Mesodermal cell (in vitro differentiated cells): ENCODE data around the gene SH3GLB2.

Experiments used
- H3K27ac ChIP-seq: 2 replicates; pipeline ENCODE4 v1.7.0; 2013; ENCODE audit warnings: mild to moderate bottlenecking, low read depth, low read length, moderate library complexity; ENCODE audit not compliant: severe bottlenecking
- H3K36me3 ChIP-seq: 2 replicates; pipeline ENCODE4 v1.7.1; 2013; ENCODE audit warnings: mild to moderate bottlenecking, low read length, moderate library complexity; ENCODE audit not compliant: control insufficient read depth, insufficient read depth
- H3K4me1 ChIP-seq: one replicate; pipeline ENCODE4 v1.7.1; 2013; ENCODE audit warnings: mild to moderate bottlenecking, low read length; ENCODE audit not compliant: insufficient read depth, control insufficient read depth, poor library complexity, severe bottlenecking
- H3K4me3 ChIP-seq: 2 replicates; pipeline ENCODE4 v1.7.0; 2013; ENCODE audit warnings: low read length, control low read depth, mild to moderate bottlenecking; ENCODE audit not compliant: insufficient read depth, poor library complexity, severe bottlenecking; ENCODE audit errors: extremely low read depth
- H3K9me3 ChIP-seq: 2 replicates; pipeline ENCODE4 v1.7.1; 2013; ENCODE audit warnings: mild to moderate bottlenecking, low read length, moderate library complexity; ENCODE audit not compliant: control insufficient read depth
- WGBS, 2 experiments: methylation state at CpG; one replicate each; pipeline ENCODE4 v1.1.5; 2013; ENCODE audit warnings: missing lambda C conversion rate in 2 of 2; ENCODE audit not compliant: insufficient coverage in 2 of 2; 5-methylcytosine and 5-hydroxymethylcytosine counted together

Gene SH3GLB2

GRCh38 chr9:129068990-129069861 is 41.1 kb upstream of the SH3GLB2 start:
- Histone ChIP-seq H3K4me3 (no peak overlapping the region), H3K27ac (peak overlapping the region; percentile 10), H3K9me3 (no peaks in the 10 kb centered on the region), H3K36me3 (peaks cover 46% of the 10 kb centered on the region), H3K4me1 (peaks cover 5% of the 10 kb centered on the region)
- WGBS, 2 experiments: 92 to 93% methylated on average over 25 to 26 of the region's 31 CpGs

- WGBS, 2 experiments: 93 to 95% methylated on average over 16 to 18 of the region's 19 CpGs
- peaks cover 55% of the 10 kb centered on the region for H3K36me3 ChIP-seq
- H3K9me3 ChIP-seq: no peaks in the 10 kb centered on the region
- H3K4me1 ChIP-seq: peaks cover 5% of the 10 kb centered on the region
- H3K27ac ChIP-seq: no peak overlapping the region
- H3K4me3 ChIP-seq: no peak overlapping the region
Observed at GRCh38 chr9:129068110-129068509, 40.0 kb upstream of the SH3GLB2 start.

- H3K9me3 ChIP-seq: no peaks in the 10 kb centered on the region
- no peak overlapping the region for H3K27ac ChIP-seq
- H3K4me3 ChIP-seq: no peak overlapping the region
- 82 to 89% methylated on average over 4 to 6 of the region's 8 CpGs for WGBS, 2 experiments
- peaks cover 60% of the 10 kb centered on the region for H3K36me3 ChIP-seq
- no peaks in the 10 kb centered on the region for H3K4me1 ChIP-seq
Observed at GRCh38 chr9:129064499-129064908, 36.4 kb upstream of the SH3GLB2 start.

- no peak overlapping the region for H3K4me3 ChIP-seq
- H3K27ac ChIP-seq: no peak overlapping the region
- no peaks in the 10 kb centered on the region for H3K4me1 ChIP-seq
- H3K36me3 ChIP-seq: peaks cover 60% of the 10 kb centered on the region
- WGBS, 2 experiments: 76 to 94% methylated on average over 4 to 9 of the region's 9 CpGs
- H3K9me3 ChIP-seq: no peaks in the 10 kb centered on the region
Observed at GRCh38 chr9:129063061-129063460, 34.9 kb upstream of the SH3GLB2 start.

- Histone ChIP-seq H3K9me3 (no peaks in the 10 kb centered on the region), H3K4me3 (no peak overlapping the region), H3K27ac (no peak overlapping the region), H3K36me3 (peaks cover 68% of the 10 kb centered on the region), H3K4me1 (no peaks in the 10 kb centered on the region)
- WGBS, 2 experiments: 93 to 100% methylated on average over 4 to 9 of the region's 12 CpGs
Observed at GRCh38 chr9:129060991-129061390, 32.9 kb upstream of the SH3GLB2 start.

- Histone ChIP-seq H3K4me1 (no peaks in the 10 kb centered on the region), H3K36me3 (peaks cover 63% of the 10 kb centered on the region), H3K27ac (no peak overlapping the region), H3K9me3 (no peaks in the 10 kb centered on the region), H3K4me3 (no peak overlapping the region)
- 95 to 98% methylated on average over 25 to 27 of the region's 37 CpGs for WGBS, 2 experiments
Observed at GRCh38 chr9:129059796-129060785, 32.0 kb upstream of the SH3GLB2 start.

GRCh38 chr9:129058965-129059795 is 31.0 kb upstream of the SH3GLB2 start:
- no peaks in the 10 kb centered on the region for H3K9me3 ChIP-seq
- H3K27ac ChIP-seq: no peak overlapping the region
- 93 to 96% methylated on average over 18 to 20 of the region's 21 CpGs for WGBS, 2 experiments
- peaks cover 63% of the 10 kb centered on the region for H3K36me3 ChIP-seq
- no peak overlapping the region for H3K4me3 ChIP-seq
- no peaks in the 10 kb centered on the region for H3K4me1 ChIP-seq

- peaks cover 57% of the 10 kb centered on the region for H3K36me3 ChIP-seq
- H3K9me3 ChIP-seq: no peaks in the 10 kb centered on the region
- H3K4me1 ChIP-seq: no peaks in the 10 kb centered on the region
- H3K4me3 ChIP-seq: no peak overlapping the region
- no peak overlapping the region for H3K27ac ChIP-seq
- WGBS, 2 experiments: 89 to 93% methylated on average over 5 of the region's 5 CpGs
Observed at GRCh38 chr9:129054163-129054851, 26.2 kb upstream of the SH3GLB2 start.

- Histone ChIP-seq H3K36me3 (peaks cover 61% of the 10 kb centered on the region), H3K4me1 (no peaks in the 10 kb centered on the region), H3K4me3 (no peak overlapping the region), H3K27ac (no peak overlapping the region), H3K9me3 (no peaks in the 10 kb centered on the region)
- WGBS, 2 experiments: 98 to 100% methylated on average over 2 to 5 of the region's 6 CpGs
Observed at GRCh38 chr9:129053020-129053419, 24.9 kb upstream of the SH3GLB2 start.
